HG02885 (cell line): ENCODE measurements around the gene SUSD5.
"Not testable (repeated sequence)": the region's sequence is repeated elsewhere in the genome, so short reads cannot be mapped to it uniquely, and the experiment has no call there.

Experiments
- ATAC-seq: cut with Tn5 transposase; IDR thresholded peaks from one replicate; pipeline ENCODE4 v1.9.1; 2021; ENCODE audit warnings: mild to moderate bottlenecking; ENCODE audit not compliant: unreplicated experiment, poor library complexity

SUSD5 gene

GRCh38 chr3:33201195-33201594, 17.4 kb downstream of the SUSD5 start:
- ATAC-seq: no peak

- ATAC-seq: no peak
Measured at GRCh38 chr3:33196538-33196937, 22.1 kb downstream of the SUSD5 start.

DNA sequence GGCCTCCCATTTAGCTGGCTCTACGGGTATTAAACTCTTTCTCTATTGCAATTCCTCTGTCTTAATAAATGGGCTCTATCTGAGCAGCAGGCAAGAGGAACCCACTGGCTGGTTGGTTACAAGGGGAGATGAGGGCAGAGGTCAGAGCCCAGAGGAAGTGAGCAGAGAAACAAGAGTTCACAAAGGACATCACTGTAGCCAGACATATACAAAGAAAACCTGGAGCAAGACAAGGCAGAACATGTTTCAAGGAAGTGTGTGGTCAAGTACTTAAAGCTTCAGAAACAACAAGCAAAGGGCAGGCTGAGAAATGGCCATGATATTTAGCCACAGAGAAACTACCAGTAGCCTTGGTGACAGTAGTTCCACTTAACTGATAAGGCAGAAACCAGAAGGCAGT, 24.3 kb downstream of the SUSD5 start:
- ATAC-seq: no peak

DNA sequence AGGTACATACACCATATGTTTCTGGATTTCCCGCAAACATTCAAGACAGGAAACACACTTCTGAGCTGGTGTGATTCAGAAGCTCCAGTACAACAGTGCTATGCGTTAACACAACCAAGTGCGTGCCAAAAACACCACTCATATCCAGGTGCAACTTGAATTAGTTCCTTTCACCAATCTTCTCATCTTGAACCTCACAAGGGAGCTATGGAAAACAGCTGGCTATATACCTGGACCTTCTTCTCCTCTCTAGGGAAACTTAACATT, 31.3 kb downstream of the SUSD5 start:
- ATAC-seq: no peak

DNA sequence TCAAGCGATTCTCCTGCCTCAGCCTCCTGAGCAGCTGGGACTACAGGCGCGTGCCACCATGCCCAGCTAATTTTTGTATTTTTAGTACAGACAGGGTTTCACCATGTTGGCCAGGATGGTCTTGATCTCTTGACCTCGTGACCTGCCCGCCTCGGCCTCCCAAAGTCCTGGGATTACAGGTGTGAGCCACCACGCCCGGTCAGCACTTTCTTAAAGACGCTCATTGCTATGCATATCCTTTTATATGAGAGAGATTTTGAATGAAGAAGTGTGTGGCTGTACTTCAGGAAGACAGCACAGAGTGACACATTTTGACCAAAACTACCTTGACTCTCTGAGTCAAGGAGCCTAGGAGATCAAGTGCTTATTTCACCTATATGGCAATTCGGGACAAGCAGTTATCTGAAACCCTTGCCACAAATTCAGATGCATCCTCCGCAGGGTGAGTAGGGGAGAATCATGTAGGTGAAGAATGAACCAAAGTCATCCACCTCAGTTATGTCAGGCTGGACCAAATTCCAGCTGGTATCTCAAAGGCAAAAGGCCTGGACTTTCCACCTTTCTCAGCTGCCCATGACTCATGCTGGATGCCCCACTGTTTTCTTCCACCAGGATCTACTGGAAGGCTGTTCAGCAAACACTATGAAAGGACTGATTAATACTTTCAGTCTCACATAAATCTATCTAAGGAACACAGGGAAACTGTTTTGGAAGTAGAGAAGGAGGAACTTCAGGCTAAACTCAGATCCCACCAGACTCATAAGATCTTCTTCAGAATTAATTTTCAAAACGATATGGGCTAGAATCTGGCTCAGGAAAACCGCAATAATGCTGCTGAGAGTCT, 31.9 kb downstream of the SUSD5 start:
- ATAC-seq: no peak

DNA sequence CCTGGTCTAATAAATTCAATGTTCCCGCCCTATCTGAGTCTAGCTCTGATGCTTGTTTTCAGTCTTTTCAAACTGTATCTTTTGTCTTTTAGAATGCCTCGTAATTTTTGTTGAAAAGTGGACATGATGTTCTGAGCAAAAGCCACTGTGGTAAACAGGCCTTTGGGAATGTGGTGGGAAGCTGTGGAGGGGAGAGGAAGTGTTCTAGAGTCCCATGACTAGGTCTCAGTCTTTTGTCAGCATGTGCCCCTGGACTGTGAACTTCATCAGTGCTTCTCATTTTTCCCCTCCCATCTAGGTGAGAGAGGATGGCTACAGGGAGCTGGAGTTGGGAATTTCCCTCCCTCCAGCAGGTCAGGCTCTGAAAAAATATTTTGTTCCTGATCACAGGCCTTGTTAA, 33.7 kb downstream of the SUSD5 start:
- ATAC-seq: no peak

DNA sequence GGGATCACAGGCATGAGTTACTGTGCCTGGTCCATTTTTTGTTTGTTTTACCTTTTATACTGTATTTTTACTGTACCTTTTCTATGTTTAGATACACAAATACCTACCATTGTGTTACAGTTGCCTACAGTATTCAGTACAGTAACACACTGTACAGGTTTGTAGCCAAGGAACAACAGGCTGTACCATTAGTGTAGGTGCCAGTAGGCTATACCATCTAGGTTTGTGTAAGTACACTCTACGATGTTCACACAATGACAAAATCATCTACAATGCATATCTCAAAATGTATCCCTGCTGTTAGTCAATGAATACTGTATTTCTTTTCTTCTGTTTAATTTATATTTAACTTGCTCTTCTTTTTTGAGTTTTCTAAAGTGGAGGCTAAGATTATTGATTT, 37.0 kb downstream of the SUSD5 start:
- not testable (repeated sequence) for ATAC-seq

- ATAC-seq: no peak
Measured at GRCh38 chr3:33181229-33181628, 37.4 kb downstream of the SUSD5 start.

DNA sequence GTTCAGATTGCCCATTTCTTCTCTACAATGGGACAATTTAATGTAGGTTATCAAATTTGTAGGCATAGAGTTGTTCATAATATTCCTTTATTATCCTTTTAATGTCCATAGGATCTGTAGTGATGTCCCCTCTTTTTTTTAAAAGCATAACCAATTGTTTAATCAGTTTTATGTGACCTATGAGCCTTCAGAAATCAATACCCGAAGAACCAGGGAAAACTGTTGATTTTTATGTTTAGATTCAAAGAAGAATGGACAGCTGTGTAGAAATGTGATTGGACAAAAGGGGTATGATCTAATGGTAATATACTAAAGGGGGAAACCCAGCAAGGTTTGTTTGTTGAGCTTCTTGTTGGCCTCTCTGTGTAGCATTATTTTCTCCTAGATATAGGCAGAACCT, 39.5 kb downstream of the SUSD5 start:
- ATAC-seq: no peak

- ATAC-seq: no peak
Measured at GRCh38 chr3:33174711-33175414, 43.7 kb downstream of the SUSD5 start.

DNA sequence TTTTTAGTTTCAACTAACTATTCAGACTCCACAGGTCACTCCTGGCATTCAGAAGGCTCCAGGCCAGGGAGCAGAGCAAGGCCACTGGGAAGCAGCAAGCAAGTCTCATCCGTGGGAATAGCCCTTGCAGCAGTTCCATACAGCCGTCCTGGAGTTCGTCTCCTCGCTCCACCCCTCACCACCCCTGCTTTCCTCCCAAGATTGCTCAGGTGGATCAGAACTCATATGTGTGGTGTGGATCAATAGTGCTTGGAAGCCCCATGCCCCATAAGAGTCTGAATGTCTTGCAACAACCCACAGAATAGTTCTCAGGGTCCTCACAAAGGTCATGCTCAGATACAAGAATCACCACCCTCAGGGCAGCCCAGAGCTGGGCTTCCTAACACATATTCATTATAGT, 44.5 kb downstream of the SUSD5 start:
- no peak for ATAC-seq

- no peak for ATAC-seq
Measured at GRCh38 chr3:33173672-33174071, 44.9 kb downstream of the SUSD5 start.

GRCh38 chr3:33173103-33173502, 45.5 kb downstream of the SUSD5 start:
- no peak for ATAC-seq

- ATAC-seq: no peak
Measured at GRCh38 chr3:33171580-33171979, 47.0 kb downstream of the SUSD5 start.

DNA sequence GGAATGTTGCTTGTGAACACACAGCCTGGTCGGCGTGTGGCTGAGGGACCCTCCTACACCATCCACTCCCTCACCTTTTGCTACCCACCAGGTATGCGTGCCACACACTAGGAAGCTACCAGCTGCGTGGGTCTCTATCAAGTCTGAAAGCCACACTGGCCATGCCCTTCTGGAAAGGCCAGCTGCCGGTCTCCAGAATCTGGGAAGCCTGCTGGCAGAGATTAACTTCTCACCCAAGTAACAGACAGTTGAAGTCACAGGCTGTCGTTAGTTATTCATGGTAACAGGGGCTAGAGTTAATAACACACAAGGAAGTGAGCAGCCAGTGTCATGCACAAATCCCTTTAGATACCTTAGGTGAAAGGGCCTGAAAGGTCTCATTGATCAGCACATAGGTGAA, 48.1 kb downstream of the SUSD5 start:
- no peak for ATAC-seq

GRCh38 chr3:33167716-33168336, 50.8 kb downstream of the SUSD5 start:
- ATAC-seq: no peak

GRCh38 chr3:33167284-33167683, 51.3 kb downstream of the SUSD5 start:
- ATAC-seq: no peak

- ATAC-seq: no peak
Measured at GRCh38 chr3:33166095-33166494, 52.5 kb downstream of the SUSD5 start.

DNA sequence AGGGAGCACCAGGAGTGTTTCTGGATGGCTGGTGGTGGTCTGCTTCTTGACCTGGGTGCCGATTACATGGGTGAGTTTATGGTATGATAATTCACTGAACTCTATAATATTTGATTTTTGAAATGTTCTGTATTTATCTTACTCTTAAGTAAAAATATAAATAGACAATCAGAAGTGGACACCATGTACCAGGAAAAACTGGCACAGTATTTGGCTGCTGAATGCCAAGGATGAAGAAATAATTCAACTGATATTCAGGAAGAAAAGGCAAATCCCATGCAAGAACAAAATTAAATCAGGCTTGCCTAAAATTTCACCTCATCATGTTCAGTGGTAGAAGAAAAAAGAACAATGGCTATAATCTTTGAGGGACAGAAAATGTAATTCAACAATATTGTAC, 53.2 kb downstream of the SUSD5 start:
- ATAC-seq: no peak

DNA sequence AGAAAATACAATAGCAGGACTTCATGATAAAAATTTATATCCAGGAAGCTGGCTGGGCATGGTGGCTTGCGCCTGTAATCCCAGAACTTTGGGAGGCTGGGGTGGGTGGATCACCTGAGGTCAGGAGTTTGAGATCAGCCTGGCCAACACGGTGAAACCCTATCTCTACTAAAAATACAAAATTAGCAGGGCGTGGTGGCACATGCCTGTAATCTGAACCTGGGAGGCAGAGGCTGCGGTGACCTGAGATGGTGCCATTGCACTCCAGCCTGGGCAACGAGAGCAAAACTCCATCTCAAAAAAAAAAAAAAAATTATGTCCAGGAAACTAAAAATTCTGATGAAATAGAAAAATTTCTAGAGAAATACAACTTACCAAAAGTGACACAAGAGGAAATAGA, 56.0 kb downstream of the SUSD5 start:
- ATAC-seq: not testable (repeated sequence)

GRCh38 chr3:33159981-33160380, 58.6 kb downstream of the SUSD5 start:
- ATAC-seq: no peak

DNA sequence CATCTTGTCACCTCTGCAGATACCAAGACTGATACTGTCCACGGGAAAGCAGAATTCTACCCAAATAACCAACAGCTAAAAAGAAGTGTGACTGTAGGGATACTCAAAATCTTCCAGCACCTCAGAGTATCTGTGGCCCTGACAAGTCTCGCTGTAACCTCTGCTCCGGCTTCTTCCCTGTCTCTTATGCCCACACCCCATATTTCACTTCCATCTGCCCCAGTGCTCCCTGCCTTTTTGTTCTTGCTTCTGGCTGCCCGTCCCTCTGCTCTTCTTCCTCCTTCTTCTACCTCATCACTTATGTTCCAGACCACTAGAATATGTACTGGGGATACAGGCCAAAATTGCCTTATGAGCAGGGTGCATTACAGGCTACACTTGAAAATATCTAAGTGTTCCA, 59.4 kb downstream of the SUSD5 start:
- ATAC-seq: no peak
